GM19395 (cell line): ENCODE measurements around the gene TRIM28.
A peak's percentile ranks its signal among the peaks of the same experiment; 100 is the strongest.
"Not testable (repeated sequence)": the region's sequence is repeated elsewhere in the genome, so short reads cannot be mapped to it uniquely, and the experiment has no call there.

Source experiments
- ATAC-seq: cut with Tn5 transposase; IDR thresholded peaks from one replicate; pipeline ENCODE4 v1.9.1; 2021; ENCODE audit warnings: mild to moderate bottlenecking, moderate library complexity; ENCODE audit not compliant: unreplicated experiment

The TRIM28 gene

DNA sequence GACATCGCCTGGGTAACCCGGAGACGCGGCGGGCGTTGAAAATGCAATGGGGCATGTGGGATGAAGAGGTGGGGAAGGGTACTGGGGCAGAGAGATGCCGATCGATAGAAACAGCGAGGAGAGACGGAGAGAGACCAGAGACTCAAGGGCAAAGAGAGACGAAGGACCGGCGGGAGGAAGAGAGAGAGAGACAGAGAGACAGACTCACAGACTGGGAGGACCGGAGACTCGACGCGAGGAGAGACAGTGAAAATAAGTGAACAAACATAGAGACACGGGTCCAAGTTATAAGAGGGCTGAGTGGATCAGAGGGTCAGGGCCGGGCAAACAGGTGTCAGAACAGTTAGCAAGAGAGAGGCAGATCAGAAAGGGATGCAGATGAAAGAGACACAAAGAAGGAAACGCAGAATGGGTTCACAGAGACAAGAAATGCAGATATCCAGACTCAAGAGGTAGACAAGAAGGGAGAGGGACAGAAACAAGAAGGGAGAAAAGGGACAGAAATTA, 29.8 kb downstream of the TRIM28 start:
- ATAC-seq = no peak

DNA sequence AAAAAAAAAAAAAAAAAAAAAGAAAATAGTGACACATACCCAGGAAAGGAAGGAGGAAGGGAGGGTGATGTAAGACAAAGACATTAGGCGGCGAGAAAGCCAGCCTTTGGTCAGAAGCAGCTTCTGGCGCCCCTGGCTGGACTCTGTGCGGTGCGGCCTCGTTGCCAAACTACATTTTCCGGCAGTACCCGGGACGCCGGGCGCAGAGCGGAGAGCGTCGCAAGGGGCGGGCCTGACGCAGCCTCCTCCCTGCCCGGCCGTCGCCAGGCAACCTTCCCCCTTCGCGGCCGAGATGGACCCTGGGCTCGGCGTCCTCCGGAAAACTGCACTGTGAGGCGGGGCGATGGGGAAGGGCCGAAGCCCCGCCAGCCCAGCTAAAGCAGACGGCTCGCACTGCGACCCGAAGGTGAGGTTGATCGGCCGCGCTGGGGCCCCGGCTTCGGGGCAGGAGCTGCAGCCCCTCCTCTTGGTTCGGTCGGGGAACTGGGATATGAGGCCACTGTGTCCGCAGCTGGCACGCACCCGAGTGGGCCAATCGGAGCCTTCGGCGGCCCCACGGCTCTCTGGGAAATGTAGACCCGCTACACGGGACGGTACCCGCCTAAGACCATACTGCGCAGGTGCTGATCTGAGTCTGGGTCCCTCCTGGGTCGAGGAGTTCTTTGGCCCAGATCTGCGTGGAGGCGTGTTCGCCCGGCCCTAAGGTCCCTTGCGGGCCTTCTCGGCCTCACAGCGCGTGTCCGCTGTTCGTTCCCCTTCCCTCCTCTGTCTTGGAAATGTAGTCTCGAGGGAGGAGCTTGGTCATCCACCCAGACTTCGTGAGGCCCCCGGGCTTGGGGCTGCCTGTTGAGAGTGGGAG, 31.5 kb downstream of the TRIM28 start:
- peak; percentile 47 for ATAC-seq

DNA sequence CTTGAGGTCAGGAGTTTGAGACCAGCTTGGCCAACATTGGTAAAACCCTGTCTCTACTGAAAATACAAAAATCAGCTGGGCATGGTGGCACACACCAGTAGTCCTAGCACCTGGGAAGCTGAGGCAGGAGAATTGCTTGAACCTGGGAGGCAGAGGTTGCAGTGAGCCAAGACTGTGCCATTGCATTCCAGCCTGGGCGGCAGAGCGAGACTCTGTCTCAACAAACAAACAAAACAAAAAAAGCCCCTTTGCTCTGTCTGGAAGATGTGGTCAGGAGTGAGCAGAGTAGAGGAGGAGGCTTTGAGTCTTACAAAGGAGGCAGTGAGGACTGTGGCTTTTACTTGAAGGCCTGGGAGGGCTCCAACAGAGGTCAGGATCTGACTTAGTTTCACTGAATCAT, 33.7 kb downstream of the TRIM28 start:
- not testable (repeated sequence) for ATAC-seq

DNA sequence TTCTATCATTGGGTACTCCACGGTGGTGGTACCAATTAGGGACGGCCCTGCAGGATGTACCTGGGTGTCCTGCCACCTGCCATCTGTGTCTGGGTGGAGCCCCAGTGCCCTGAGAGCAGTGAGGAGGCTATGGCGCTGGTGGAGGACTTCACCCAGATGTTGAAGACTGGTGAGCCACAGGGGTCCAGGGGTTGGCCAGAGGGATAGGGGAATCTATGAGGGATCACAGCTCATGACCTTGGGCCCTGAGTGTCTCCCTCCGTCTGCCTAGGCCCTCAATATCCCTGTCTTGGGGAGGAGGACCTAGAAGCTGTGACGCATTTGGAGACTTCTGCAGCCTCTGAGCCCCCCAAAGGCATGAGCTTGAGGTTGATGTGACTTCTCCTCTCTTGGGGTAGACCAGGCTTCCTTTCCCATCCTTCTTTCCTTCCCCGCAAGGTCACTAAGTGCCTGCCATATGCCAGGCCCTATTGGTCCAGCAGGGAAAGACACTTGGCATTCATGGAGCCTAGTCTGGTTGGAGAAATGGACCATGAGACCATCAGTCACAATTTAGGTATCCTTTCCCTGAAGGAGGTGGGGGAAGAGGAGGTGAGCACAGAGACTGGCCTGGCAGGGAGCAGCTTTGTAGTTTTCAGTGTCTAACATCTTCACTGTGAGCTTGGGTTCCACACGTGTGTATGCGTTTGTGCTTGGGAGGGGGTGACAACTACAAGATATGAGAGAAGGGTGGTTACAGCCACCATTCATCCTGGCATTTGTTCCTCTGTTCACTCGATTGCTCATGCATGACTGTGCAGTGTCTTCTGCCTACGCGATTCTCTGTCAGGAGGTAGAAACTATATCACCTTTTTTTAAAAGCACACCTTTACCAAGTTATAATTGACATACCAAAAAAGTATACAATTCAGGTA, 34.4 kb downstream of the TRIM28 start:
- ATAC-seq = no peak

DNA sequence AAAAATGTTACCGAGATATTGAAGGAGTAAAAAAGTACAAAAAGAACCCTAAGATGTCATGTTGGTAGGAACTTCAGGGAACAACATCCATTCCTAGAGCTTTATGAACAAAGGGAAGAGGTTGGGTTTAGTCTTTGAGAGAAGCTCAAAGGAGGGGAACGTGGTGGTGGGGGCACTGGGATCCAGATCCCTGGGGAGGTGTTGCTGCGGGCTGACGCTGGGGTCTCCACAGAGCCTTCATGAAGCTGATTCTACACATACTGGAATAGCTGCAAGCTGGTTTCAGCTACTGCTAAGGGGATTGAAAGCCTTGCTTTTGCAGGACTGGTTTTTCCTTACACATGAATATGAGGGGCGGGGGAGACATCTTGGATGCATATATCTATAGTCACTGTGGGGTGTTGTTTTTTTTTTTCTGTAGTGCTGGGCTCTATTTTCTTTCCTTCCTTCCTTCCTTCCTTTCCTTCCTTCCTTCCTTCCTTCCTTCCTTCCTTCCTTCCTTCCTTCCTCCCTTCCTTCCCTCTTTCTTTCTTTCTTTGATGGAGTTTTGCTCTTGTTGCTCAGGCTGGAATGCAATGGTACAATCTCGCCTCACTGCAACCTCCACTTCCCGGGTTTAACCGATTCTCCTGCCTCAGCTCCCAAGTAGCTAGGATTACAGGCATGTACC, 35.7 kb downstream of the TRIM28 start:
- no peak for ATAC-seq

DNA sequence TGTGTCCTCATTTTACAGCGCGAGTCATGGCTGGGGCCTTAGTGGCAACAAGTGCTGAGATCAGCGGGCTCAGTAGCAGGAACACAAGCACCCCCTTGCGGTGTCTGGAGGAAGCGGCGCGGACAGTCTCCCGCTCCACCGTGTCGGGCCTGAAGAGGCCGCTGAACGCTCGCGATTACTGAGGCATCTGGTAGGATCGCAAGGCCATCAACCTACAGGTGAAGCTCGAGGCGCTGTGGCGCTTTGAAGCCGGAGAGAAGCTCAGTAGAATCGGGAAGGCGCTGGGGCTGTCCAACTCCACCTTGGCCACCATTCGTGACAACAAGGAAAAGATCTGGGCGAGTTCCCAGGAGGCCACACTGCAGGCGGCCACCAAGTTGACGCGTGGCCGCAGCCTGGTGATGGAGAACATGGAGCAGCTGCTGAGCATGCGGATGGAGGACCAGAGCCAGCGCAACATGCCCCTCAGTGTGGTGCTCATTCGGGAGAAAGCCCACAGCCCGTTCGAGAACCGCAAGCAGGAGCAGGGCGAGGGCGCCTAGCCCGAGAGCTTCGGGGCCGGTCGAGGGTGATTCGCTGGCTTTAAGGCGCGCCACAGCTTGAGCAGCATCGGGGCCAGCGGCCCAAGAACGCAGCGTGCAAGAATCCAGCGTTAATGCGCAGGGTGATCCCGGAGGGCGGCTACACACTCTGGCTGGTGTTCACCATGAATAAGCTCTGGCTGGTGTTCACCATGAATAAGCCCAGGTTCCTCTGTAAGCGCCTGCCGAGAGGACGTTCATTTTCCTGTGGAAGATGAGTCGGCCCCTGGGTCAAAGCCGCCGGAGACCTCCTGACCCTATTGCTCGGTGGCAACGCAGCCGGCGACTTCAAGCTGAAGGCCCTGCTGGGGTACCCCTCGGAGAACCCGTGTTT, 37.6 kb downstream of the TRIM28 start:
- peak; percentile 64 for ATAC-seq

DNA sequence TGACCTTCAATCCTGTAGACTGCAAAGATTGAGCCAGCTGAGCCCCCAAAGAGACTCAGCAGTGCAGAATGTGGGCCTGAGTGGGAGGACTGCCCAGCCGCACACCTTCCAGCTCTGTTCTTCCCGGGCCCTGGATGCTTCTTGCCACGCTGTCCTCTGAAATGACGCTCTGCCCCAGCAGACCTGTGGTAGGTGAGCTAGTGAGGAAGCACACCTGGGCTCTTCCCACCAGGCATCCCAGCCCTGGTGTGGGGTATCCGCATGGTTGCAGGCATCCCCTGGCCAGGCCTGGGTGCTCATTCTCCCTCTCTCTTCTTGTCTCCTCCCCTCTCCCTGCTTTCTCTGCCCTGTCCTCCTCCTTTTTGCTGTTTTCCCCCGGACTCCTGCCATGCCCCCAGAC, 39.1 kb downstream of the TRIM28 start:
- no peak for ATAC-seq

DNA sequence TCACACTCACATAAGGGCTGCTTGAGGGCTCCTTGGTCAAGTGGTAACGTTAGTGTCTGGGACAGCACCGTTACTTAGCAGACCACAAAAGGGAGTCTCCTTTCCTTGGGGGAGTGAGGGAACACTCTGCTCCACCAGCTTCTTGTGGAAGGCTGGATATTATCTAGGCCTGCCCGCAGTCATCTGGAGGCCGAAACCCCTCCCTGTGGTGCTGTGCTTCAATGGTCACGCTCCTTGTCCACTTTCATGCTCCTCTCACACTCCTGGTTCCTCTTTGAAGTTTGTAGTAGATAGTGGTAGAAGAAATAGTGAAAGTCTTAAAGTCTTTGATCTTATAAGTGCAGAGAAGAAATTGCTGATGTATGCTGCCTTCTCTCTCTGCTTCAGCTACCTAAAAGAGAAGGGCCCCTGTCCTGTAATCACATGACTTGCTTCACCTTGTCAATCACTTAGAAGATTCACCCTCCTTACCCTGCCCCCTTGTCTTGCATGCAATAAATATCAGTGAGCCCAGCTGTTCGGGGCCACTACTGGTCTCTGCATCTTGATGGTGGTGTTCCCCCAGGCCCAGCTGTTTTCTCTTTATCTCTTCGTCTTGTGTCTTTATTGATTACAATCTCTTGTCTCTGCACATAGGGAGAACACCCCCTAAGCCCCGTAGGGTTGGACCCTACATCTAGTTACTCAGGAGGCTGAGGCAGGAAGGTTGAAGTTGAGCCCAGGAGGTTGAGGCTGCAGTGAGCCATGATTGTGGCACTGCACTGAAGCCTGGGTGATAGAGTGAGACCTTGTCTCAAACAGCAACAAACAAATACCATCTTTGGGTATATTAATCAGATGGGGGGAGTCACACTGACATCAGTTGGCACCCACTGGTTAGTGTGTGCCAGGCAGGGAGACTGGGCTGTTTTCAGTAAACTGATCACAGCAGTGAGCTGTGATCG, 40.9 kb downstream of the TRIM28 start:
- ATAC-seq = no peak

DNA sequence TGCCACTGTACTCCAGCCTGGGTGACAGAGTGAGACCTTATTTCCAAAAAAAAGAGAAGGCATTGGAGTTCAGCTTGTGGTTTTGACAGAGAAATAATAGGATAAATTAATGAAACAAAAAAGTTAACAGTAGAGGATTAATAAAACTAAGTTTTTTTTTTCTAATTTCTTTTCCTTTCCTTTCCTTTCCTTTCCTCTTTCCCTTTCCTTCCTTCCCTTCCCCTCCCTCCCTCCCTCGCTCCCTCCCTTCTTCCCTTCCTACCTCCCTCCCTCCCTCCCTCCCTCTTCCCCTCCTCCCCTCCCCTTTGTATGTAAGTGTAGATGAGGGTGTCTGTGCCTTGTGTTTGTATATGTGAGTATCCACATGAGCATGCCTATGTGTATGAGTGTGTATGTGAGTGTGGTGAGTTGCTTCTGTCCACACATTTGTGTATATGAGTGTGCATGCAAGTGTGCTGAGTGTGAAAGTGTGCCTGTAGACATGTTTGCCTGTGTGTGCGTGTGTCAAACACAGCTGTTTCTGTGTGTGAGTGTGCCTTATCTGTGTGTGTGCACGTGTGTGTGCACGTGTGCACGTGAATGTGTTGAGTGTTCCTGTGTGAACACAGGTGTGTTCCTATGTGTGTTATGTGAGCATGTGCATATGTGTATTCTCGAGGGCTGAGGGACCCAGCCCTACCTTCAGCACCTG, 41.7 kb downstream of the TRIM28 start:
- no peak for ATAC-seq

DNA sequence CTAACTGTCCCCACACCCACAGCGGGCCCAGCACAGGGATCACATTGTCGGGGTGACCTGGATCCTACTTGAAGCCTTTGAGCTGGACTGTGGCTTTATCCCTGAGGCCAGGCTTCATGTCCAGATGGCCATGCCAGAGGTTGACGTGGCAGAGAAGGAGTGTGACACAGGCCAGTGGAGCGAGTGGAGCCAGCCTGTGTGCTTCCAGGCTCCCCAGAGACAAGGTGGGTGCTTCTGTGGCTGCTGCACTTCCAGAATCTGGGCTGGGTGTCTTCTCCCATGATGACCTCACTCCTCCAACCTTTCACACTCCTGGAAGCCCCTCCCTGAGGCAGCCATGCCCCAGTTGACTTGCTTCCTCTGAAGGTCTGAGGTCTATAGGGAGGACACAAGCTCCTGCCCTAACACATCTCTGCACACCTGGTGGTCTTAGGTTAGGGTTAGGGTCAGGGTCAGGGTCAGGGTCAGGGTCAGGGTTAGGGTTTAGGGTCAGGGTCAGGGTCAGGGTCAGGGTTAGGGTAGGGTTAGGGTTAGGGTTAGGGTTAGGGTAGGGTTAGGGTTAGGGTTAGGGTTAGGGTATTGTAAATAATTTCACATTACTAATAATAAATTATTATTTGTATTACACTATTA, 42.4 kb downstream of the TRIM28 start:
- no peak for ATAC-seq
